HG03571 (cell line): Measurements from ENCODE around the gene MINDY4.

Experiments used
- ATAC-seq: cut with Tn5 transposase; IDR thresholded peaks from one replicate; pipeline ENCODE4 v1.9.1; 2021; ENCODE audit not compliant: unreplicated experiment

The MINDY4 gene

DNA sequence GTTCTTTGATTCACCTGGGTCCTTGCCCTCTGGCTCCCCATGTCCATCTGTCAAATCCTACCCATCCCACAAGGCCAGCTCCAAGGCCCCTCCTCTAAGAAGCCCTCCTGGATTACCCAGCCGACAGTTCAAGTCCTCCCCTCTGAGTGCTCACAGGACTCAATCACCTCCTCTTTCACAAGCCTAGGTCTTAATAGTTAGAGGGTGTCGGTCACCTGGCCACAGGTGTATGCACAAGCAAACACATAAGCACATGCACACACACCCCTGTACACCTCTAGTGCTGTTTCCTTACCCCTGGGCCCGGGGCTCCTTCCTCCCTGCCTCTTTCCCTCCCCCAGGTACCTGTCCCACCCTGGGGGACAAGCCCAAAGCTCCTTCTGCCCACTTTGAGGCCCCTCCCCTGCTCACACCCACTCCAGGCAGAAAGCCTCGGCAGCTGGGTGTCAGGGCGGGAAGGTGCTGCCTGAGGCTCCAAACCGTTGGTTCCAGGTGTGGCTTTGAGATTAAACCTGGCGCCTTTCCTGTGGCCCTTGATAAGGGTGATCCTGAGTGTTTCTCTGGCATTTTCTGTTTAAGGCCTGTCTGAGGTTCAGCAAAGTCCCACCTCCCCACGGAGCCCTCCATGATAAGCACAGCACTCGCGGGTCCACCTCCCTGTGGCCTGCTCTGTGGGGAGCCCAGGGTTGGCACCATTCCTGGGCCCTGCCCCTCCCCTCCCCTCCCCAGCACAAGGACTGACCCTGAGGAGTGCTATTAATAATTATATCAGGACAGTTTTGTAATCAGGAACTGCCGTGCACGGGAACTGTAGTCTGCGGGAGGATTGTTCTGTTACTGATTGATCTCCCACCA lies 125.8 kb downstream of the MINDY4 start:
- no peak for ATAC-seq

DNA sequence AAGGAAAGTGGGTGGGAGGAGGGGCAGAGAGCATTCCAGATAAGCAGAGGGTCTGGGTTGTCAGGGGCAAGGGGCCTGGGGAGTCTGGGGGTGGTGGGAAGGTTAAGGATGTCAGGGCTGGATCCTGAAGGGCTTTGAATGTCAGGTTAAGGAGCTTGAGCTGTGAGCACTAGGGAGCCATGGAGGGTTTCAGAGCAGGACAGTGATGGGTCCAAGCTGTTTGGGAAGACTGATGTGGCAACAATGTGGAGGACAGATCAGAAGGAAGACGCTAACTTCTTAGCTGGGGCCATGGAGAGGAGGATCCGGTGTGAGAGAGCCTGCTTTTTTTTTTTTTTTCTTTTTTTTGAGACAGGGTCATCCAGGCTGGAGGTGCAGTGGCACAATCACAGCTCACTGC lies 126.6 kb downstream of the MINDY4 start:
- no peak for ATAC-seq

DNA sequence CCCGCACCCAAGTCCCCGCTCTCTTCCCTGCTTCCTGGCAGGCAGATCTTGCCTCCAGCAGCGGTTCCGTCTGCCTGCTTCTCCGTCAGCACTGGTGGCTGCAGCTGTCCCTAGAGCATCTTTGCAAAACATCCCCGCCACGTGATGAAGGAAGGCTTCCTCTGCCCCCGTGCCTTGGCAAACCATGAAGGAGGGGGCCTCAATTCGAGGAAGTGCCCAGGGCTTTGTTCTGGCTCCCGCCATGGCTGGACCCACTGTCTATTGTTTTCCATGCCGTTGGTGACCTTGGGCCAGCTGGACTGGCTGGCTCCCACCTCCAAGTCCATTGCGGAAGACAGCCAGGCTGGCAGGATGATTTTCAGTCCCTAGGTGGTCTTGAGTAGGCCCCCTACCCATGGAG lies 127.2 kb downstream of the MINDY4 start:
- ATAC-seq, result no peak

DNA sequence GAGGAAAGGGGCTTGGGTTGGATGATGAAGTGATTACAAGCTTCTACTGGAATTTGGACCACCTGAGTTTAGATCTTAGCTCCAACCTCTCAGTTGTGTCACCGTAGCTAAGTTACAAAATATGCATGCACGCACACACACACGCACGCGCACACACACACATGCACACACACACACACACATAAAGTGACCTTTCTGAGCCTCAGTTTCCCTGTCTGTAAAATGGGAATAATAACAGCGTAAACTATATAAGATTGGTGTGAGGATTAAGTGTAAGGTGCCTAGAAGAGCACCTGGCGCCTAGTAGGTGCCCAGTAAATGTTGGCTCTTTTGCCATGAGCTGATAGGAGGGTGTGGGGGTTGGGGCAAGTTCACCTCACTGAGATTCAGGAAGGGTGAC lies 127.8 kb downstream of the MINDY4 start:
- no peak for ATAC-seq

DNA sequence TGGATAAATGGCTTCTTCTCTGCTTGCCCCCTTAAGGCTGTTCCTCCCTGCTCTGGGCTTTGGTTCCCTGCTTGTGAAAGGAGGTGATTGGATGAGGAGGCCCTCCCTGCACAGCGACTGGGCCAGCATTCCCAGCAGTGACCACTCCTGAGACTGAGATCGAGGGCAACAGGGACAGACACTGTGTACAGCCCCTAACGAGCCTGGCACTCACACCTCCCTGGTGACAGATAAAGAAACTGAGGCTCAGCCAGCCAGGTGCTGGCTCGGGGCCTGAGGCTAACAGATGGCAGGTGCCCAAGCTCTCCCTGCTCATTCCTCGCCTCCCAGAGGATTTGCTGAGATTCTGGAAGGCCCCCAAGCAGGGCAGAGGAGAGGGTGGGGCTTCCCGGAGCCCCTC lies 128.4 kb downstream of the MINDY4 start:
- ATAC-seq, result no peak

DNA sequence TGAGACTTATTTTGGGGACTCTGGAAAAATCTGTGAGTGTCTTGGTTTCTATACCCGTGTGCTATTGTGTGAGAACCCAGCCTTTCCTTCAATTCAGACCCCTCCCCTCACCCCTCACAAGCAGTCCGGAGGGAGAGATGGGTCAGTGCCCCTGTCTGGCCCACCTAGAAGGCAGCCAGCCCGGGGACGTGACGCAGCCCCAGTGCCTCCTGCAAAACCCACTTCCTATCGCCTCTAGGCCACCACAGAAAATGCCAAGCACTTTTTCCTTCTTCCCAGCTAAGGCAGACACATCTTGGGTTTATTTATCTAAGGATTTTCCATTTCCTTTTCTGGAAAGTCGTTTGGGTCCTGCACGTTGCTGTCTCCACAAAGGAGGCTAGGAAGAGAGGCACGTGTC lies 128.8 kb downstream of the MINDY4 start:
- ATAC-seq, result no peak

DNA sequence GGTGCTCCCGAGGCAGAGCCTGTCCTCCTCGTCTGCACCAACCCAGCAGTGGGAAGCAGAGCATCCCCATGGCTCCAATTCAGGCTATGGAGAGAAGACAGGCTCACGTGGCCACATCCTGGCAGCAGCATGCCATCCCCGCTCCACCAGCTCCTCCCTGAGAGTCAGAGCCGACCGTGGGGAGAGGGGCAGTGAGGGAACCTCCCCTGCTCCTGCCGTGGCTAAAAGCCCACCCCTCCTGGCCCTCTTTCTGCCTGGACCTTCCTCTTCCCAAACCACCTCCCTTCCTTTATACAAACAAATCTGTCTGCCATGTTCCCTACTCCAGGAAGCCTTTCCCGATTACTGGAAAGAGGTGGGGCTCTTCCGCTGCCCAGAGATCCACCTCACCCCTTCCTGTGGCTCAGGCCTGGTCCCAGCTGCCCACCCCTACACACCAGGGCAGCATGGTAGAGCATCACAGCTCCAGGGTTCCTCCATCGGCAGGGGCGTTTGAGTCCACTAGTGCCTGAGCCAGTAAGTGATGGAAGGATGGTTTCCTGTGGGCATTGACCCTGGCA lies 129.7 kb downstream of the MINDY4 start:
- no peak for ATAC-seq

DNA sequence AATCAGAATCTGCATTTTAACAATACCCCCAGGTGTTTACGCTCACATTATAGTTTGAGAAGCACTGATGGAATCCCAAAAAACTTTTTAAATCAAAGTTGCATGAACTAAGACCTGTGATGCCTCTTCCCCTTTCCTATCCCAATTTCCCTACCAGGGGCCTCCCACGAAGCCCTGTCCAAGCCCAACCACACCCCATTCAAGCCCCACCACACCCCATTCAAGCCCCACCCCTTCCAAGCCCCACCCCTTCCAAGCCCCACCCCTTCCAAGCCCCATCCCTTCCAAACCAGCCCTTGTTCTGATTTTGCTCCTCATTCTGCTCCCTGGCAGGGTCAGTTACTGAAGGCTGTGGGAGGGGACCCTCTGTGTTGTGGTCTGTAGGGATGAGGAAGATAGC lies 130.6 kb downstream of the MINDY4 start:
- ATAC-seq, result no peak

DNA sequence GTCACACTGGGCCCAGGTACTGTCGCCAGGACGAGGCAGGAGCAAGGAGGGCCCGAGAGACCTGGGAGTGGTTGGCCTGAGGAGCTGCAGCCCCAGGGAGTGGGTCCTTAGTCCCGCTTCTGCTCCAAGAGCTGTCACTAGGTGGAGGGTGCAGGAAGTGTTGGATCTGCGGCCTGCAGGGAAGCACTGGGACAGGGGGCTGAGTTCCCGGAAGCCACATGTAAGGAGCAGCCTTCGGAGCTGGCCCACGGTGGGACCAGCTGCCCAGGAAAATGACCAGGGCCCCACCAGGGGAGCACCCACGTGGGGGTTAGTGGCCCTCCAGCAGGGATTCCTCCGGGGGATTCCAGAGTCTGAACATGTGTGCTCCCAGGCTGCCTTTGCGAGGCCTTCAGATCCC lies 131.2 kb downstream of the MINDY4 start:
- ATAC-seq, result no peak

DNA sequence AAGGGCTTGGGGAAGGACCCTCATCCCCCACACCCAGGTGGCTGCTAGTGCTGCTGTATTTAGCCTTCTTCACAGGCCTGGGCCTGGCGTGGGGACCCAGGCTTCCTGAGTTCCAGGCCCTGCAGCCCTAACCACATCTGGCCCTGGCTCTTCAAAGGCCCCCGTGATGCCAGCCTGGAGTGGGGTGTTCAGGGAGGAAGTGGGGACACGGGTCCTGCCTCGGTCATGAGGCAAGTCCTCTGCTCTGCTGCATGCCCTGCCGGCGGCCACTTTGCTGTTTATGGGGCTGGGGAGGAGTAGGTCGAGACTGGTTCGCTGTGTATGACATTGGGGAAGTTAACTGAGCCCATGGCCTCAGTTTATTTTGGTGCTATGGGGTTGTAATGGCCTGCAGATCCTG lies 131.9 kb downstream of the MINDY4 start:
- ATAC-seq, result no peak

DNA sequence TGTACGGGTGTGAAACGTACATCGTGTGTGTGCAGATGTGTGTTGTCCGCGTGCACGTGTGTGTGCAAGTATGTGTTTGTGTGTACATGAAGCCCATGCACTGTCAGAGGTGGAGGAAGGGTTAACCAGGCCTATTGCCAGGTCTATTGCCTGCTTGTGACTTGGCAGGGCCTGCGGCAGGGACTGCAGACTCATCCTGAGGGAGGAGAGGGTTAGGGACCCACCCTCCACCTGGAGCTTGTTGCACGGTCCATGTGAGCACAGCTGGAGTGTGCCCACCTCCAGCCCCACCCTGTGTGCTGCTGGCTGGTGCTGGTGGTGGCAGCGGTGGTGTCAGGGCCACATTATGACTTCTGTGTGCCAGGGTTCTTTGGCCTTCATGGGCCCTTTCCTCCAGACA lies 133.3 kb downstream of the MINDY4 start:
- no peak for ATAC-seq

DNA sequence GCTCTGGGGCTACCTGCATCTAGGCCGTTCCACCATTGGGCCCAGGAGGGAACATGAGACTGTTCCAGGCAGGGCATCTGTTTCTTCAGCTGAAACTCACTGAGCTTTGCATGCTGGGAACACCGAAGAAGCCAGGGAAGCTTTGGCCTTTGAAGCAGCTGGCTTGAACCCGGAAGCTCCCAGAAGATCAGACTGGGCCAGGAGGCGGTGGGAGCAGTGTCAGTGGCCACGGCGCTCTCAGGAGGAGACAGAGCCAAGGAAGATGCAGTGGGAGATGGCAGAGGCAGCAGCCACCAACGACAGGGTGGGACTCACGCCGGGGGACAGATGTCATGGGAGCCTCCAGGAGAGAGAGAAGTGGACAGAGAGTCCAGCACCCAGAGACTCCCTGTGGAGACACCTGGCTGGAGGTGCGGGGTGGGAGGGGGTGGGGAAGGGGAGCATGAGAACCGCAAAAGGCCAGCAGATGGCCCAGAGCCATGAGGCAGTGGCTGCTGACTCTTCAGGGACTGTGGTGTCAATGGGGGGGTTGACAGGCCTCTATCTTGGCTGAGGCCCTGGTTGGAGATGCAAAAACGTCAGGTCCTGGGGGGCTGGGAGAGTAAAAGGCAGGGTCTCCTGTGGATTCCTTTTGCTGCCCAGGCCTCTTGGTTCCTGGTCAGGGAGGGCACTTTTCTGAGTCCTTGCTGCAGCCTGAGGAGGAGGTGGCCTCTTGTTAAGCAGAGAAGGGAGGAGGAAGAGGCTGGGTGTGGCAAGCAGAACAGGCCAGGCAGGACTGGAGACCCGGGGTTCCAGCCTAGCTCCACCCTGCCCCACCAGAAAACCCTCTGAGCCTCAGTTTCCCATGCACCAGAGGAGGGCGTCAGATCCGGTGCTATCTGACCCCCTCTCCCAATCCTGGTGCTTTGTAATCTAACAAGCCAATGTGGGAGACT lies 134.1 kb downstream of the MINDY4 start:
- ATAC-seq, result no peak

DNA sequence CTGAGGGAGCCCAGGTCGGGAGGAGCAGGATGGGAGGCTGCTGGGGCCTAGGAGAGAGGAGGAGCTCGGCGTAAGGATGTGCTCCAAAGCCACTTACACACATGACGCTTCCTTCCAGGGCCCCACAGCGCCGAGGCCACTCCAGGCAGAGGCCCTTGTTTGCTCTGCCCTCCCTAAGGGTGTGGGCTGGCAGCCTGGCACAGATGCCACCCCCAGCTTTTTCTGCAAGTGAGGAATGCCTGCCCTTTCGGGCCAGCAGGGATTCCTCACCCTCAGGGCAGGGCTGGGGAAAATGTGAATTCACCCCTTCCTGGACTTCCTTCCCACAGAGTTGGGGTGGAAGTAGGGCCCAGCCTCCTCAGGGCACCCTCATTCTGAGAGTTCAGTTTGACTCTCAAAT lies 134.8 kb downstream of the MINDY4 start:
- ATAC-seq, result no peak

DNA sequence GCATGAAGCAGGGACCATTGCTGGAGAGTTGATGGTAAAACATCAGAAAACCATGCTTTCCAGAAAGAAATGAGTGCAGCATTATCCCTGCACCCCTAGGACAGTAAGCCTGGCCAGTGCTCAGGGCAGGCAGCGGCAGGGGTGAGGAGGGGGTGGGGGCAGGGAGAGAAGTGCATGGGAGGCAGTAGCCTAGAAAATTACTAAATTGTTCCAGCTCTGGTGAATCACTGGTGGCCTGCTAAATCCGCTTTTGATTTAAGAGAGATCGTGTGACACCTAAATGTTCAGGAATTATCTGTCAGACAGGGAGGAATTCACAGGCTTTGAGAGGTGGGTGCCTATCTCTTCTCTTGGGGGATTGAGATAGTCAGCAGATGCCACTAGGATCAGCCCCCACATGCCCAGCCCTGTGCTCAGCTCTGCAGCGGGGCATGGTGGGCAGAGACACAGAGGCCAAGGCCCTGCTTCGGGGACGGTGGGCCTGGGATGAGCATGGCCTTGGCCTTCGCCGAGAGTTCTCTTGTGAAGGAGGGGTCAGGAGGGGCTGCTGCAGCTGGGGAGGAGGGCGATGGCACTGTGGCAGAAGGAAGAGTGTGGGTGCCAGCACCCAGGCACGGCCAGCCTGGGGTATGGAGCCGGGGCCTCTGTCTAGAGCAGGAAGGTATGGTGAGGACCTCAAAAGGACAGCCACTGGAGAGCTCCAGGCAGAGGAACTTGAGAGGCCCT lies 135.5 kb downstream of the MINDY4 start:
- ATAC-seq, result no peak

DNA sequence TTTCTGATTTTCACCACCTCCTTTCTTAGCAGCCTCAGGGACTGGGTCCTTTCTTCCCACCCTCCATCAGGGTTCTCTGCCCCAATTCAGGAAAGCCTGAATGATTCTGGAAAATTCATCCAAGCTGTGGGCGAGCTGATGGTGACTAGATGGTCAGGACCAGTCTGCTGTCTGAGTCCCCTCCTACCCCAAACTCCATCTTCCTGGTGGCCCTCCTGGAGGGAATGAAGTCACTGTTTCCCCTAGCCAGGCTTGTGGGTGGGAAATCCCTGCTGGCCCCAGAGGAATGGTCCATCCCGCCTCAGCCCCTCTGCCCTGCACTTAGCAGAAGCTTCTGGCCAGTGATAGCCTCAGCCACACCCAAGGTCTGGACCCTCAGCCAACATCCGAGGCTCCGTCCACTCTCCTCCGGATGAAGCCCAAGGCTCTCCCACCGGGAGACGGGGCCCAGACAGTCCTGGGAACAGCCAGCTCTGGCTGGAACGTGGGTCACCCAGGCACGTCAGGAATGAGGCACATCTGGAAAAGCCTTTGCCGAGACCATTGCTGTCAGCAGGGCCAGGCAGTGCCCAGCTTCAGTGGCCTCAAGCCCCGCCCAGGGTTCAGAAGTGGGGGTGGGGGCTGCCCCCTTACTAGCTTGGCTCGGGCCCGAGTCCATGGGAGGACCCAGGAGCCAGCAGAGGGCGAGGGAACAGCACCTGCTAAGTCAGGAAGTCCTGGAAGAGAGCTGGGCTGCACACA lies 136.5 kb downstream of the MINDY4 start:
- no peak for ATAC-seq

DNA sequence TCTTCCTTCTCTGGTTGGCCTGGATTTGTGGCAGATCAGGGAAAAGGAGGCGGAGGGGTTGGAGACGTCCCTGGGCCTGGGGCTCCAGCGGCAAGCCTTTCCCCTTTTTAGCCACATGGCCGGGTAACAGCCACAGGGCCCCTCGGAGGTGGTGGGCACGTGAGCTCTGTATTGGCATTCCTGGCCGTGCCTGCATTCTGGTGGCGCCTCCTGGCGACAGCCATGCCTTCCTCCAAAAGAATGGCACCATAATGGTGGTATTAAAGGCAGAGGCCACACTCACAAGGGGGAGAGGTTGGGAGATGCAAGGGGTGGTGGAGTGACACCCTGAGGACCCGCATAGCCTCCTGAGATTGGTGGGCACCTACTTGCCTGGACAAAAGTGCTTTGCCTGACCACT lies 137.5 kb downstream of the MINDY4 start:
- no peak for ATAC-seq

DNA sequence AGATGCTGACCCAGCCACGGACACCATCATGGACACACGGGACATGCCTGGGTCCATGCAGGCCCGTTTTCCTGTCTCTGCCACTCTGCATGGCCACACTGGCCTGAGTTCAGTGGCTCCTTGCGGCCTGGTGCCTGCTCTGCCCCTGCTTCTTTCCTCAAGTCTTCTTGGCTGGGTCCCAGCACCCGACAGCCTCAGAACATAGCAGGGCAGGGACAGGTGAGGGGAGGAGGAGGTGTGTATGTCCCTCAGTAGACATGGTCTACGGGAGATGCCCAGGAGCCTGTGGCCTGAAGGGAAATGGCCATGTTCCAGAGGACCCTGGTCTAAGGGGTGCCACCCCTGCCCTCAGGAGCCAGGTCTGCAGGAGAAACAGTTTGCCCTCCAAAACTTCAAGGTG lies 138.2 kb downstream of the MINDY4 start:
- no peak for ATAC-seq

DNA sequence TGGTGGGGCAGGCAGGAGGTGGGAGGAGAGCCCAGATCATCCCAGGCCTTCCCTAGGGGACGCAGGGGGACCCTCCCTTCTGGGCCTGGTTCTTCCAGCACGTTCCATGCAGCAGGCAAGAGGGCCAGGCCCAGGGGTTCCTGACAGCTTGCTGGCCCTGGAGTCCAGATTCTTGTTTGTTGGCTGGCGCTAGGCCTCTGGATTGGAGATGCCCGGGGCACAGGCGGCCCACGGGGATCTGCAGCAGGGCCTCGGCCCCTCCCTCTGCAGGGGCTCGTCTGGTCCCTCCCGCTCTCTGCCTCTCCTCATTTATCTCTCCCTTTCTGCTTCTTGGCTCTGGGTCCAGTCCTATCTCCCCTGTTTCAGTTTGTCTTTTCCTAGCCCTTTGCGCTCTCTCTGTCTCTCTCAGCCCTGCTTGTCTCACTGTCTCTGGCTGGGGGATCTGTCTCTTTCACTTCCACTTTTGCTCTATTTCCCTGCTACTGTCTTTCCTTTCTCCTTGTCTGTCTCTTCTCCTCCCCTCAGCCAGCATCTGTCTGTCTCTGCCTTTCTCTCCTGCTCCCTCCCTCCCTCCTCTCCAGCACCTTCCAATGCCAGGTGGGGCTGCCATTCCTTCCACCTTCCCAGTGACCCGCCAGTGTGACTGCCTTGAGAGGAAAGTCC lies 139.3 kb downstream of the MINDY4 start:
- no peak for ATAC-seq

DNA sequence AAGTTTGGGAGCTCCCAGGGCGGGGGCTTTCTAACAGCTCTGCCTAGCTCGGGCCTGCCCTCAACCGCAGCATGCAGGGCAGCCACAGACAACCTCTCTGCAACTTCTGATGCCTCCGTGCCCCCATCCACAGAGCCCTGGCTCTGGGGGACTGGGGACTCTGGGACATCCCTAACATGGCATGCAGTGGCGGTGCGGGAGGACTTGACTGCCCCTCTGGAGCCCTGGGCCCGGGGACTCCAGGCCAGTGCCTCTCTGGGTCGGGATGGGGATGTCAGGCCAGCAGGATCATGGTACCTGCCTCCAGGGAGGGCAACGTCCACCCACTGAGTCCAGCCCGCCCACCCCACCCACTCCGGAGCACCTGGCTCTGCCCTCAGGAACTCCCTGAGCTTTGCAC lies 139.9 kb downstream of the MINDY4 start:
- no peak for ATAC-seq

DNA sequence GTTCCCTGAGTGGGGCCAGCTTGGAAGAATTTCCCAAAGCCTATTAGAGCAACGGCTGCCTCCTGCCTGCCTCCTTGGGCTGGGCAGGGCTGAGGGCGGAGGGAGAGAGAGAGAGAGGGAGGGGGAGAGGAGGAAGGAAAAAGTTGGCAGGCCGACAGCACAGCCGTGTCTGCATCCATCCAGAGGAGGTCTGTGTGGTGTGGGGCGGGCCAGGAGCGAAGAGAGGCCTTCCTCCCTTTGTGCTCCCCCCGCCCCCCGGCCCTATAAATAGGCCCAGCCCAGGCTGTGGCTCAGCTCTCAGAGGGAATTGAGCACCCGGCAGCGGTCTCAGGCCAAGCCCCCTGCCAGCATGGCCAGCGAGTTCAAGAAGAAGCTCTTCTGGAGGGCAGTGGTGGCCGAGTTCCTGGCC lies 140.3 kb downstream of the MINDY4 start, which contains the start of gene AQP1:
Gene AQP1 (plus strand): TSS at position 293 of the 409 bp plus-strand sequence. CDS start 57 bp downstream, at position 350.
- no peak for ATAC-seq
